Duodenal mucosa (tissue), 2 donors: Measurements from ENCODE around the gene GNGT1.

Source experiments
- H3K27ac ChIP-seq: one replicate; pipeline ENCODE4 v1.7.0; 2013; ENCODE audit warnings: low read depth, low read length
- H3K27me3 ChIP-seq, 2 donors: one replicate each; pipeline ENCODE4 v1.7.0; 2013; ENCODE audit warnings: low read length in 2 of 2, control low read depth in 1 of 2; ENCODE audit not compliant: insufficient read depth in 2 of 2, control insufficient read depth in 1 of 2
- H3K36me3 ChIP-seq, 2 donors: one replicate each; pipeline ENCODE4 v1.7.0; 2013; ENCODE audit warnings: low read length in 2 of 2, control low read depth in 1 of 2; ENCODE audit not compliant: insufficient read depth in 2 of 2, control insufficient read depth in 1 of 2
- H3K4me1 ChIP-seq, 2 donors: one replicate each; pipeline ENCODE4 v1.7.0; 2013; ENCODE audit warnings: low read length in 2 of 2, control low read depth in 1 of 2; ENCODE audit not compliant: insufficient read depth in 2 of 2, control insufficient read depth in 1 of 2
- H3K4me3 ChIP-seq, 2 donors: one replicate each; pipeline ENCODE4 v1.7.0; 2013; ENCODE audit warnings: low read length in 2 of 2, low read depth in 1 of 2
- H3K9ac ChIP-seq, 2 donors: one replicate each; pipeline ENCODE4 v1.7.0; 2013; ENCODE audit warnings: low read length in 2 of 2, low read depth in 1 of 2
- H3K9me3 ChIP-seq, 2 donors: one replicate each; pipeline ENCODE4 v1.7.0; 2013; ENCODE audit warnings: low read length in 2 of 2, control low read depth in 1 of 2; ENCODE audit not compliant: control insufficient read depth in 1 of 2

Gene GNGT1

GRCh38 chr7:93920496-93921182, 14.3 kb downstream of the GNGT1 start:
- H3K4me1 ChIP-seq, result peaks cover 0 to 3% of the 10 kb centered on the region in 2 donors
- peak overlapping the region; percentile 44 for H3K27ac ChIP-seq
- H3K9me3 ChIP-seq, result no peaks in the 10 kb centered on the region
- H3K9ac ChIP-seq, result no peak overlapping the region
- H3K36me3 ChIP-seq, result no peaks in the 10 kb centered on the region
- H3K27me3 ChIP-seq, result peaks cover 10 to 17% of the 10 kb centered on the region in 2 donors
- H3K4me3 ChIP-seq, result no peak overlapping the region

- Histone ChIP-seq H3K27me3 (peaks cover 10 to 17% of the 10 kb centered on the region in 2 donors), H3K9ac (peak overlapping the region in 1 of 2 donors; percentile 66), H3K27ac (peak overlapping the region; percentile 77), H3K4me1 (peaks cover 0 to 3% of the 10 kb centered on the region in 2 donors), H3K9me3 (no peaks in the 10 kb centered on the region), H3K4me3 (peak overlapping the region; percentile 64 to 74), H3K36me3 (no peaks in the 10 kb centered on the region)
These were observed 14.8 kb downstream of the GNGT1 start for GRCh38 chr7:93921186-93921585.

DNA sequence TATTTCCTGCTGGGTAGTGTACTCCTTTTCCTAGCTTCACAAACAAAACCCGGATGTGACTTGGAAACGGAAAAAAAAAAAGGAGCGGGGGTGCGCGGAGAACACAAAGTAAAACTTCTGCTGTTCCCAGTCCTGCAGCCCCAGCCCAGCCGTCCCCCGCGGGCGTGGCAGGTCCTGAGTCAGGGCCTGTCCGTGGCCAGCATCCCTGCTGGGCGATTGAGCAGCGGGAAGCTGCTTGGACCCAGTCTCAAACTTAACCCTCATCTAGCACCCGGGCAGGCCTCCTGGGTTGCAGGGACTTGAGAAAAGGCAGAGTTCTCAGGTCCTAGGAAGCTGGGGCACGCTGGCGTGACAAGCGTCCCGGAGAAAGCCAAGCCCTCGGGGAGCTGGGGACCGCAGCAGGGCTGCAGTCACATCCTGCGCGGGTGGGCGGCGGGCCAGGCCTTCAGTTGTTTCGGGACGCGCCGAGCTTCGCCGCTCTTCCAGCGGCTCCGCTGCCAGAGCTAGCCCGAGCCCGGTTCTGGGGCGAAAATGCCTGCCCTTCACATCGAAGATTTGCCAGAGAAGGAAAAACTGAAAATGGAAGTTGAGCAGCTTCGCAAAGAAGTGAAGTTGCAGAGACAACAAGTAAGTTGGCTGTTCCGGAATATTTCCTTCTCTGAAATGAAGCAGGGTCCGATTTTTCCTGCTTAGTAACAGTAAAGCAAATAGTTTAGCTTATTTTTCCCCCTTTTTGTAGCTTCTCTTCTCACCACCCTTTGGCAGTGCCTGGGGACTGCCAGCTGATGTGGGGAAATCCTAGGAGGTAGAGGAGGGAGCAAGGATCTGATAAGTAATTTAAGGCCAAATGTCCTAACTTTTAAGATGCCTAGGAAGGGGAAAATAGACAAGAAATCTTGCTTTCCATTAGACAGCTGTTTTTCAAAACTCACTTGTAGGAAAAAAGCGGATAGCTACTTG, 15.5 kb downstream of the GNGT1 start, which contains the start of gene GNG11:
Gene GNG11 (plus strand): TSS at position 129 of the 960 bp plus-strand sequence. CDS start 403 bp downstream, at position 532.
- Histone ChIP-seq H3K27me3 (peaks cover 10 to 17% of the 10 kb centered on the region in 2 donors), H3K27ac (peak within 1 kb of the TSS; percentile 77), H3K9ac (peak within 1 kb of the TSS; percentile 44 to 66), H3K36me3 (no peaks in the 10 kb centered on the region), H3K9me3 (no peaks in the 10 kb centered on the region), H3K4me3 (peak within 1 kb of the TSS; percentile 64 to 74), H3K4me1 (peaks cover 0 to 3% of the 10 kb centered on the region in 2 donors)

- H3K36me3 ChIP-seq, result no peaks in the 10 kb centered on the region
- H3K27ac ChIP-seq, result no peak overlapping the region
- no peaks in the 10 kb centered on the region for H3K9me3 ChIP-seq
- peak overlapping the region in 1 of 2 donors; percentile 12 for H3K9ac ChIP-seq
- H3K27me3 ChIP-seq, result peaks cover 10 to 17% of the 10 kb centered on the region in 2 donors
- peak overlapping the region; percentile 38 to 64 for H3K4me3 ChIP-seq
- H3K4me1 ChIP-seq, result peaks cover 0 to 3% of the 10 kb centered on the region in 2 donors
These were observed 16.9 kb downstream of the GNGT1 start for GRCh38 chr7:93923296-93923695.

GRCh38 chr7:93923942-93924341, 17.6 kb downstream of the GNGT1 start:
- Histone ChIP-seq H3K9ac (peak overlapping the region in 1 of 2 donors; percentile 7), H3K27ac (no peak overlapping the region), H3K36me3 (no peaks in the 10 kb centered on the region), H3K9me3 (no peaks in the 10 kb centered on the region), H3K4me3 (peak overlapping the region; percentile 38 to 64), H3K4me1 (peaks cover 0 to 3% of the 10 kb centered on the region in 2 donors), H3K27me3 (peaks cover 10 to 17% of the 10 kb centered on the region in 2 donors)

- Histone ChIP-seq H3K9ac (no peak overlapping the region), H3K27me3 (peaks cover under 1 to 6% of the 10 kb centered on the region in 2 donors), H3K27ac (no peak overlapping the region), H3K9me3 (no peaks in the 10 kb centered on the region), H3K36me3 (no peaks in the 10 kb centered on the region), H3K4me1 (peaks cover 0 to 3% of the 10 kb centered on the region in 2 donors), H3K4me3 (no peak overlapping the region)
These were observed 20.4 kb downstream of the GNGT1 start for GRCh38 chr7:93926800-93927199.

GRCh38 chr7:93927585-93927984, 21.2 kb downstream of the GNGT1 start:
- Histone ChIP-seq H3K9me3 (no peaks in the 10 kb centered on the region), H3K4me1 (no peaks in the 10 kb centered on the region), H3K27me3 (no peaks in the 10 kb centered on the region), H3K9ac (no peak overlapping the region), H3K27ac (no peak overlapping the region), H3K36me3 (no peaks in the 10 kb centered on the region), H3K4me3 (no peak overlapping the region)

GRCh38 chr7:93931655-93932054, 25.3 kb downstream of the GNGT1 start:
- Histone ChIP-seq H3K36me3 (no peaks in the 10 kb centered on the region), H3K27me3 (no peaks in the 10 kb centered on the region), H3K27ac (no peak overlapping the region), H3K4me3 (no peak overlapping the region), H3K9me3 (no peaks in the 10 kb centered on the region), H3K4me1 (no peaks in the 10 kb centered on the region), H3K9ac (no peak overlapping the region)

DNA sequence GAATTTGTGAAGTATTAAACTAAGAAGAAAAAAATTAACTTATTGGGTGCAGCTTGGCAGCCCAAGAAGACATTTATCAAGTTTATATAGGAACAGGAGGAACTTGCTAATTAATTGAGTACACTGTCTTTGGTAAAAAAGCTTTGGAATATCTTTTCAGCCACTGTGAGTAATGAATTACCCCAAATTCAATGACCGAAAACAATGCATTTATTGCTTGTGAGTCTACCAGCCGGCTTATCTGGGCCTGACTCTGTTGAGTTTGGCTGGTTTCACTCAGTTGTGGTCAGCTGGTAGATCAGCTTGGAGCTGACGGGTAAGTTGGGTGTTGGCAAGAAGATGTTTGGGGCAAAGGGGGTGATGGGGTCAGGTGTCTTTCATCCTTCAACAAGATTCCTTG, 26.8 kb downstream of the GNGT1 start:
- Histone ChIP-seq H3K4me3 (no peak overlapping the region), H3K36me3 (no peaks in the 10 kb centered on the region), H3K9me3 (no peaks in the 10 kb centered on the region), H3K9ac (no peak overlapping the region), H3K27me3 (no peaks in the 10 kb centered on the region), H3K4me1 (no peaks in the 10 kb centered on the region), H3K27ac (no peak overlapping the region)

GRCh38 chr7:93935102-93935501, 28.7 kb downstream of the GNGT1 start:
- Histone ChIP-seq H3K27me3 (no peaks in the 10 kb centered on the region), H3K27ac (no peak overlapping the region), H3K4me1 (no peaks in the 10 kb centered on the region), H3K36me3 (no peaks in the 10 kb centered on the region), H3K9ac (no peak overlapping the region), H3K9me3 (no peaks in the 10 kb centered on the region), H3K4me3 (no peak overlapping the region)
